Activated CD4-positive, alpha-beta T cell treated with anti-CD3 and anti-CD28 coated beads, Interleukin-2, Interleukin-6, amounts not matched to agents 100 ng/mL and 50 ng/mL, durations not matched to agents 16 hours and 8 hours (primary cell): Measurements from ENCODE around the gene ITIH2.
A peak's percentile ranks its signal among the peaks of the same experiment; 100 is the strongest.
"Not testable (repeated sequence)": the region's sequence is repeated elsewhere in the genome, so short reads cannot be mapped to it uniquely, and the experiment has no call there.

Source experiments
- DNase-seq: peaks from one replicate; pipeline ENCODE4 v3.0.0-alpha.2; 2020

ITIH2 gene

GRCh38 chr10:7748637-7749036 lies 45.5 kb downstream of the ITIH2 start:
- not testable (repeated sequence) for DNase-seq

DNA sequence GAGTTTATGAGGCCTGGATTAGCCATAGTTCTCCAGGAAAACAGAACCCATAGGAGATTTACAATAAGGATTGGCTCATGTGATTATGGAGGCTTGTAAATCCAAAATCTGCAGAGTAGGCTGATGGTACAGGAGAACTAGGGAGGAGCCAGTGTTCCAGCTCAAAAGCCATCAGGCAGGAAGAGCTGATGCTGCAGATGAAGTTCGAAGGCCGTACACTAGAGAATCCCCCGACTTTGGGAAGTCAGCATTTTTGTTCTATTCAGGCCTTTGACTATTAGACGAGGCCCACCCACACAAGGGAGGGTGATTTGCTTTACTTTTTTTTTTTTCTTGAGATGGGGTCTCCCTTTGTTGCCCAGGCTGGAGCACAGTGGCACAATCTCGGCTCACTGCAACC lies 47.1 kb downstream of the ITIH2 start:
- DNase-seq: no peak

GRCh38 chr10:7752251-7752650 lies 49.1 kb downstream of the ITIH2 start:
- DNase-seq: no peak

DNA sequence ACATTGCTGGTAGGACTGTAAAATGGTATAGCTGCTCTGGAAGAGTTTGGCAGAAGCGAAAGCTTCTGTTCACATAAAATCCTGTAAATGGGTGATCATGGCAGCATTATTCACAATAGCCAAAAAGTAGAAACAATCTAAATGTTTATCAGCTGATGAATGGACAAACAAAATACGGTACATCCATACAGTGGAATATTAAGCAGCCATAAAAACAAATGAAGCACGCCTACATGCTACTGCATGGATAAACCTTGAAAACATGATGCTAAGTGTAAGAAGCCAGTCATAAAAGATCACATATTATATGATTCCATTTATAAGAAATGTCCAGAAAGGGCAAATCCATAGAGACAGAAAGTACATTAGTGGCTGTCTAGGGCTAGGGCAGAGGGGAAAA lies 52.0 kb downstream of the ITIH2 start:
- DNase-seq: no peak

DNA sequence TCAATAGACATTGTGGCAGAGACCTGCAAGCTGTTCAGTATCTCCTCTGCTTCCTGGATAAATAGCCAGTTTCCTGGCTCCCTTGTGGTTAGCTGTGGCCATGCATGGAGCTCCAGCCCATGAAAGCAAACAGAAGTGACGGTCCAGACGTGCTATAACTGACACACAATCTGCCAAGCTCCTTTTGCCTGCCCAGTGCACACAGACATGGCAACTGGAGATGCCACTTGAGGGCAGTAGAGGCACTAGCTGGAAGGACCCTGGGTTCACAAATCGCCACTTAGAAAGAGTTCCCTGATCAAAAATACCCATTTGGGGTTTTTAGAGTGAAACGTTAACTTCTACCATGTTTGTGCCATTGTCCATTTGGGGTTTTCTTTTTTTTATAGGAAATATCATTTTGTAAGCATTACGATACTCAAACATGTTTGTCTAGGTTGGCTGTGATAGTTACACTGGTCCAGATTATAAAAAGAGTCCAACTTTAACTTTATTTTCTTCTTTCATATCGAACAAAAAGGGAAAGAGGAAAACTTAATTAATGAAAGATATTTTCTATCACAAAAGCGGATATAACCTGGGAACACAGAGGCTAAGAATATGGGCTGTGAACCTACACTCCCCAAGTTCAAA lies 53.4 kb downstream of the ITIH2 start:
- peak; percentile 32 for DNase-seq

GRCh38 chr10:7763929-7764328 lies 60.8 kb downstream of the ITIH2 start:
- DNase-seq: no peak

- DNase-seq: no peak
Measured at GRCh38 chr10:7766241-7766640, 63.1 kb downstream of the ITIH2 start.

- DNase-seq: no peak
Measured at GRCh38 chr10:7767209-7767608, 64.1 kb downstream of the ITIH2 start.

DNA sequence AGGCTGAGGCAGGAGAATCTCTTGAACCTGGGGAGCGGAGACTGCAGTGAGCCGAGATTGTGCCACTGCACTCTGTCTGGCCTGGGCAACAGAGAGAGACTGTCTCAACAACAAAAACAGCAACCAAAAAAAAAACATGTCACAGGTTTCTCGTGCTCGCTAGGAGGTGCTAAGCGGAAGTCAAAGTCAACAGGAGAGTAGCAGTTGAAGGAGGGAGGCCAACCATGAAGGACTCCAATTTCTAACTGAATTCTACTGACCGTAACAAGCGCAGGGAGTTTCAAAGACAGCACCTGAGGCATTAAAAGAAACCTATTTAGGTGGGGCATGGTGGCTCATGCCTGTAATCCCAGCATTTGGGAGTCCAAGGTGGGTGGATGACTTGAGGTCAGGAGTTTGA lies 65.3 kb downstream of the ITIH2 start:
- DNase-seq: no peak

- DNase-seq: no peak
Measured at GRCh38 chr10:7773845-7774801, 71.0 kb downstream of the ITIH2 start.

DNA sequence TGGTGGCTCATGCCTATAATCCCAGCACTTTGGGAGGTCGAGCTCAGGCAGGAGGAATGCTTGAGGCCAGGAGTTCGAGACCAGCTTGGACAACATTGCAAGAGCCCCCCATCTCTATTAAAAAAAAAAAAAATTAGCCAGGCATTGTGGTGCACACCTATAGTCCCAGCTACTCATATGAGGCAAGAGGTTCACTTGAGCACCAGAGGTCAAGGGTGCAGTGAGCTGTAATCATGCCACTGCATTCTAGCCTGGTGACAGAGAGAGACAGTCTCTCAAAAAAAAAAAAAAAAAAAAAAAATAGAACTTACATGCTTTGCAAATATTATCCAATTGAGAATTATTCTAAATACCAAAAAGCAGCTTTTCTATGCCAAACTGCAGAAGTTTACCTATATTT lies 73.7 kb downstream of the ITIH2 start:
- no peak for DNase-seq

DNA sequence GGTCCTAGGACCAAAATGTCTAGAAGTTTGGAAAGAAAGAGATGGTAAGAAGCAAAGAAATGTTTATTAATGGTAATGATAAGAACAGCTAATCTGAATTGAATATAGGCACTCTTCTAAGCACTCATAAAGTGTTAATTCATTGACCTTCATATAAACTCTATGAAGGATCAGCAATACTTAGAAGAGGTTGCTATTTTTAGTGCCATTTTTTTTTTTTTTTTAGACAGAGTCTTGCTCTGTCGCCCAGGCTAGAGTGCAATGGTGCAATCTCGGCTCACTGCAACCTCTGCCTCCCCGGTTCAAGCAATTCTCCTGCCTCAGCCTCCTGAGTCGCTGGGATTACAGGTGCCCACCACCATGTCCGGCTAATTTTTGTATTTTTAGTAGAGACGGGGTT lies 79.1 kb downstream of the ITIH2 start:
- DNase-seq: not testable (repeated sequence)

- no peak for DNase-seq
Measured at GRCh38 chr10:7786430-7786829, 83.3 kb downstream of the ITIH2 start.

DNA sequence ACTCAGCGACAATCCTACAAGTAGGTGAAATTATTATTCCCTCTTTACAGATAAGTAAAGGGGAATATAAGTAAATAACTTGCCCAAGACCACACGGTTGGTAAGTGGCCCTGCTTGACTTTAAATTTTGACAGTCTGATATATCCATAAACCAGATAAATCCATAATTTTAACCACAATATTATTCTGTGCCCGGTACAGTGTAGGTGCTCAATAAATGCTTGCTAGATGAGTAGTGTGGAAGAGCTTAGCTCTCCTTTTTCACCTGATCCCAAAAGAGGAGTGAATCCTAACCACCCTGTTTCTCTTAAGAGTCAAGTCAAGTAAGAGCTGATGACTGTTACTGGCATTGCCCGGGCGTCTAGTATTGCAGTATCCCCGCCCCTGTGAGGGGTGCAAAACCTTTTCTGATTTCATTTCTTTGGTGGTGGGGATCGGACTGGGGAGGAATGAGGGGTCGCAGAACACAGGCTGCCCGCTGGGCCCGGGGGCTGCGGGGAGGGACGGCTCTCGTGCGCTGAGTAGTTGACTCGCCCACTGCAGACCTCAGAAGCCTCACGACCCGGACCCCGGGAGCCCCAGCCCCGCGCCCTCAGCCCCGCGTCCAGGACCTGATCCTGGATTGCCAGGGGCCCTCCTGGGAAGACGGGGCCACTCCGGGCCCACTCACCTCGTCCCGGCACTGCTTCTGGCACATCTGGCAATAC lies 84.2 kb downstream of the ITIH2 start:
- peak; percentile 7 for DNase-seq

DNA sequence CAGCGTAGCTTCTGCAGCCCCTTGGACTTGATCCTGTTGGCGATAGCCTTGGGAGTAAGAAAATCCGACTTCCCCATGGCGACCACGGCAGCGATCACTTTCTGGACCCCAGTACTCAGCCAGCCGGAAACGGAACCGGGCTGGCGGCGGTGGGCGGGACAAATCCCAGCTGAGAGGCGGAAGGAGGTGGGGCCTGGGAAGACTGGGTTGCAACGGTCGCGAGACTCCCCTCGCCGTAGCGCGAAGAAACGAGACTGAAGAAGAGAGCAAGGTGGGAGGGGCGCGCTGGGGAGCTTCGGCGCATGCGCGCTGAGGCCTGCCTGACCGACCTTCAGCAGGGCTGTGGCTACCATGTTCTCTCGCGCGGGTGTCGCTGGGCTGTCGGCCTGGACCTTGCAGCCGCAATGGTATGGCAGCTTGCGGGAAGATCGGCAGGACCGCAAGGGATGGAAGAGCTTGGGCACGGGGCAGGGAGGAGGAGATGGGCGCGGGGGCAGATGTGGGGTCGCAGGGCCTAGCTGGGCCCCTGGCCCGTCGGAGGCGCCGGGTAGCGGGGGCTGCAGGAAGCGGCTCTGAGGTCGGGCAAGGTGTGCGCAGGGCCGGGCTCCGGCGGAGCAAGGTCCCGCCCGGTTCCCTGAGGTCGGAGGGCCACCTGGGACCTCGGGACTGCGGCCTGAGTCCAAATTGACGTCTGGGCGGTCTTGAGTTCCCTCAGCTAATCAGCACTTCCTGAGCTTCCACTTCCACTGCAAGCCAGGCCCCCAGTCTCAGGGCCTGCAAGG lies 84.9 kb downstream of the ITIH2 start, which contains the start of the genes ATP5F1C and KIN:
Gene ATP5F1C (plus strand): TSS at position 321 of the 782 bp plus-strand sequence. CDS start 31 bp downstream, at position 352.
Gene KIN (minus strand): TSS at position 137 of the 782 bp plus-strand sequence. CDS start 60 bp downstream, at position 77.
- peak; percentile 98 for DNase-seq

- DNase-seq: no peak
Measured at GRCh38 chr10:7788639-7789286, 85.6 kb downstream of the ITIH2 start.

DNA sequence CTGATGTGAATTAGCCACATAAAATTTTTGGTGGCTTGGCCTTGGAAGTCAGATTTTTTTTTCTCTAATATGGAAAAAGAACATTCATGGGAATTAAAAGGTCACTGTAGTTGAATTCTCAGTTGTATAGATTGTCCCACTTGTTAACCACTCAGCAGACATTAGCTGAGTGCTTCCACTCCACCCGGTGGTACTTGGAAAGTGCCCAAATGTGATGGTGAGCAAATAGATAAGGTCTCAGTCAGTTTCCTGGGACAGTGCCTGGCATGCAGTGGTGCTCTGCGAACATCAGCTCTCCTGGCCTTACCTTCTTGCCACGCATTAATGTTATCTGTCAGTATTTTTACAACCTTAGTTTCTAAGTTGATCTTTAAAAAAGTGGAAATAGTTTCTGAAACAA lies 86.3 kb downstream of the ITIH2 start:
- DNase-seq: peak; percentile 14

GRCh38 chr10:7792541-7792940 lies 89.4 kb downstream of the ITIH2 start:
- DNase-seq: no peak

DNA sequence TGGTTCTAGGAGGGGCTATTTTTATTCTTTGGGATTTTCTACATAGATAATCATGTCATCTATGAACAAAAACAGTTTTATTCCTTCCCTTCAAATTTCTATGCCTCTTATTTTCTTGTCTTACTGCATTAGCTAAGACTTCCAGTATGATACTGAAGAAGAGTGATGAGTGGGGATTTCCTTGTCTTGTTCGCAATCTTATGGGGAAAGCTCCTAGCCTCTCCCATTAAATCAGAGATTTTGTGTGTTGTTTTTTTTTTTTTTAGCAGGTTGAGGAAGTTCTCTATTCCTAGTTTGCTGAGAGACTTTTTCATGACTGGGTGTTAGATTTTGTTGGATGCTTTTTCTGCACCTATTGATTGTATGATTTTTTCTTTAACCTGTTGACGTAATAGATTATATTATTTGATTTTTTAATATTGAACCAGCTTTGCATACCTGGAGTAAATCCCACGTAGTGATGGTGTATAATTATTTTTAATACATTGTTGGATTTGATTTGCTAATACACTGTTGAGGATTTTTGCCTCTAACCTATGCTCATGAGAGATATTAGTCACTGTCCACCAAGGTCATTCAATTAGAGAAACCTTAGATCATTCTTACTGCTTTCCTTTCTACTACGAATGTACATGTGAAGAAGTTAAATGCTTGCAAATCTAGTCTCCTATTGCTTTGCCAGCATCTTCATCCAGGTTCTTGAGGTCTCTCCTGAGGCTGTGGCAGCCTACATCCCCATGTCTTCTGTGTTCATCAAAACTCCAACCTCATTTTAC lies 91.3 kb downstream of the ITIH2 start:
- no peak for DNase-seq

- DNase-seq: no peak
Measured at GRCh38 chr10:7795605-7796004, 92.5 kb downstream of the ITIH2 start.

- DNase-seq: peak; percentile 55
Measured at GRCh38 chr10:7797582-7797981, 94.5 kb downstream of the ITIH2 start.
